ENCODE measurements around the gene DCAF17. TPM values are rescaled to one million over a fixed set of nuclear protein-coding genes. Genes with fewer than 3 reads are reported as not detected.

Gene DCAF17
- total and polyA plus RNA-seq, 2 of the 13 experiments (the other 11 are each of a cell fraction or from before 2014, with no cell fraction given) = 13.7 to 30.0 TPM

- peak; percentile 98 for TF ChIP-seq ZNF18 (CRISPR knock-in tag; IDR thresholded peaks at IDR 0.05; ENCODE audit: insufficient replicate concordance)
- TF ChIP-seq ZSCAN30 (CRISPR knock-in tag; IDR thresholded peaks at IDR 0.05) = peak; percentile 72; the same call in 1 of the 2 replicates
- peak; percentile 80 for TF ChIP-seq FOXO1 (CRISPR knock-in tag; IDR thresholded peaks at IDR 0.05)
- peak; percentile 88; the same call in 1 of the 2 replicates for TF ChIP-seq ZNF350 (CRISPR knock-in tag; IDR thresholded peaks at IDR 0.05; ENCODE audit: borderline replicate concordance, low read depth)
- 0 out of 2 replicates have a peak, but pooled peaks have one; percentile 57 for TF ChIP-seq ATAD3A (CRISPR knock-in tag; IDR thresholded peaks at IDR 0.05)
- 0 out of 2 replicates have a peak, but pooled peaks have one; percentile 4 for TF ChIP-seq ZSCAN25 (CRISPR knock-in tag; IDR thresholded peaks at IDR 0.05)
- TF ChIP-seq PRPF4 (IDR thresholded peaks at IDR 0.05; ENCODE audit: low read depth, low read length, poor library complexity, severe bottlenecking) = no peak
- no peak; the same call in 1 of the 2 replicates for TF ChIP-seq ZBTB3 (CRISPR knock-in tag; IDR thresholded peaks at IDR 0.05; ENCODE audit: borderline replicate concordance, low read depth)
- TF ChIP-seq SNAPC2 (CRISPR knock-in tag; IDR thresholded peaks at IDR 0.05) = peak; percentile 48; the same call in 1 of the 2 replicates
- TF ChIP-seq HOXA9 (CRISPR knock-in tag; IDR thresholded peaks at IDR 0.05; ENCODE audit: borderline replicate concordance) = no peak; the same call in 1 of the 2 replicates
- TF ChIP-seq NONO (IDR thresholded peaks at IDR 0.05) = no peak
- TF ChIP-seq NONO (CRISPR knock-in tag; conservative IDR thresholded peaks at IDR 0.05) = peak; percentile 73
- 0 out of 2 replicates have a peak, but pooled peaks have one; percentile 6 for TF ChIP-seq ZNF780A (CRISPR knock-in tag; IDR thresholded peaks at IDR 0.05)
- peak; percentile 76 for TF ChIP-seq YY1 (IDR thresholded peaks at IDR 0.05; ENCODE audit: insufficient read depth, insufficient replicate concordance, low read depth, low read length)
- TF ChIP-seq NR2F2 (IDR thresholded peaks at IDR 0.05; ENCODE audit: borderline replicate concordance, low read depth) = peak; percentile 13; the same call in 1 of the 2 replicates
- TF ChIP-seq NKX3-1 (CRISPR knock-in tag; IDR thresholded peaks at IDR 0.05) = peak; percentile 2; the same call in 1 of the 2 replicates
- 0 out of 2 replicates have a peak, but pooled peaks have one; percentile 9 for TF ChIP-seq FOXJ3 (CRISPR knock-in tag; IDR thresholded peaks at IDR 0.05; ENCODE audit: borderline replicate concordance)
- 0 out of 2 replicates have a peak, but pooled peaks have one; percentile 30 for TF ChIP-seq ZNF572 (CRISPR knock-in tag; IDR thresholded peaks at IDR 0.05)
- TF ChIP-seq TERF1 (CRISPR knock-in tag; IDR thresholded peaks at IDR 0.05) = no peak
- peak; percentile 92 for TF ChIP-seq DRAP1 (CRISPR knock-in tag; IDR thresholded peaks at IDR 0.05)
- TF ChIP-seq RELA (CRISPR knock-in tag; IDR thresholded peaks at IDR 0.05) = 0 out of 2 replicates have a peak, but pooled peaks have one; percentile 31
- TF ChIP-seq ZNF17 (CRISPR knock-in tag; IDR thresholded peaks at IDR 0.05) = no peak
- TF ChIP-seq IKZF5 (CRISPR knock-in tag; IDR thresholded peaks at IDR 0.05) = peak; percentile 77; the same call in 1 of the 2 replicates
- TF ChIP-seq ZNF292 (CRISPR knock-in tag; IDR thresholded peaks at IDR 0.05; ENCODE audit: borderline replicate concordance, low read depth) = peak; percentile 92; the same call in 1 of the 2 replicates
- TF ChIP-seq ZNF710 (CRISPR knock-in tag; IDR thresholded peaks at IDR 0.05; ENCODE audit: borderline replicate concordance) = no peak
These were observed 338 bp upstream of the DCAF17 start, which contains the start of gene METTL8 (continued) for GRCh38 chr2:171433763-171434012.
